Panc1 (cell line): ENCODE data around the gene TIPRL. TPM values are rescaled to one million over a fixed set of nuclear protein-coding genes. Genes with fewer than 3 reads are reported as not detected.
A peak's percentile ranks its signal among the peaks of the same experiment; 100 is the strongest.

Experiments
- ATAC-seq: fragments of 200-7000 bp; cut with Tn5 transposase; 2 replicates; pipeline ENCODE4 v1.9.1; 2020; ENCODE audit warnings: mild to moderate bottlenecking, moderate library complexity
- BruUV-seq: library from RNA; stranded (reverse); fragments of 400-500 nt; replicated peaks from 2 replicates; lab custom pipeline; 2021; lab: Mats Ljungman, UMichigan
- CTCF ChIA-PET: fragments of 300-600 bp; sonication (Branson Sonifier 250); formaldehyde crosslinking; loops from one replicate; lab custom pipeline; 2022; ENCODE audit warnings: antibody characterized with exemption; lab: Charles Lee
- POLR2A ChIA-PET: fragments of 300-600 bp; sonication (Branson Sonifier 250); formaldehyde crosslinking; loops from one replicate; lab custom pipeline; 2022; ENCODE audit warnings: antibody characterized with exemption; lab: Charles Lee
- DNase-seq: peaks from one replicate; pipeline ENCODE4 v3.0.0-alpha.2; 2010; ENCODE audit warnings: low read depth, low spot score
- H3K27ac ChIP-seq: 2 replicates; pipeline ENCODE4 v1.5.1; 2011; ENCODE audit warnings: mild to moderate bottlenecking, low read length, inconsistent platforms
- H3K27me3 ChIP-seq: fragments of 200-500 bp; sonication (Bioruptor generic); 2 replicates; pipeline ENCODE4 v1.6.0; 2014; ENCODE audit warnings: low read length, inconsistent platforms; ENCODE audit not compliant: control insufficient read depth, insufficient read depth
- H3K36me3 ChIP-seq: fragments of 200-500 bp; sonication (Bioruptor generic); 2 replicates; pipeline ENCODE4 v1.5.1; 2014; ENCODE audit warnings: inconsistent platforms, mild to moderate bottlenecking, low read length, moderate library complexity; ENCODE audit not compliant: control insufficient read depth, insufficient read depth
- H3K4me1 ChIP-seq: 2 replicates; pipeline ENCODE4 v1.5.1; 2011; ENCODE audit warnings: inconsistent platforms, mild to moderate bottlenecking, low read length, moderate library complexity; ENCODE audit not compliant: control insufficient read depth, insufficient read depth
- H3K4me3 ChIP-seq, 2 experiments: 2 replicates each; pipeline ENCODE4 v1.5.1; 2011 to 2012; ENCODE audit warnings: low read depth in 2 of 2, low read length in 2 of 2, mild to moderate bottlenecking in 2 of 2, inconsistent platforms in 1 of 2, moderate library complexity in 1 of 2
- H3K9me3 ChIP-seq: fragments of 200-500 bp; sonication (Bioruptor generic); 2 replicates; pipeline ENCODE4 v1.5.1; 2014; ENCODE audit warnings: low read depth, mild to moderate bottlenecking, inconsistent platforms, low read length, moderate library complexity; ENCODE audit not compliant: control insufficient read depth, insufficient read depth
- POLR2AphosphoS5 ChIP-seq: IDR thresholded peaks from 2 replicates; pipeline ENCODE4 v1.6.1; 2012; ENCODE audit warnings: mild to moderate bottlenecking, low read depth, low read length, moderate library complexity
- SIN3A ChIP-seq: IDR thresholded peaks from 2 replicates; pipeline ENCODE4 v1.6.1; 2012; ENCODE audit warnings: low read depth, mild to moderate bottlenecking, low read length, moderate library complexity, borderline replicate concordance; ENCODE audit not compliant: insufficient read depth
- TCF7L2 ChIP-seq: IDR thresholded peaks from 2 replicates; pipeline ENCODE4 v1.6.1; 2011; ENCODE audit warnings: mild to moderate bottlenecking, low read depth, low read length, inconsistent platforms
- in situ Hi-C: cut with HindIII; loops from 2 replicates; pipeline ENCODE4 v1.10.0; 2016; ENCODE audit warnings: low sequenced_read_pairs, low pct_unique_long_range_greater_than_20kb
- intact Hi-C: fragments of 100-400 bp; cut with micrococcal nuclease; formaldehyde crosslinking; loops from one replicate; pipeline ENCODE4 v1.10.0; 2022; ENCODE audit not compliant: unreplicated experiment
- total RNA-seq: library from RNA; stranded (reverse); gene quantifications from one replicate; pipeline ENCODE4 v1.2.1, GENCODE V29; 2021; ENCODE audit not compliant: unreplicated experiment
- TF ChIP-seq, protein P1 (sequence below): fragments of 450-650 bp; IDR thresholded peaks from 2 replicates; pipeline ENCODE4 v1.5.1; 2017; ENCODE audit warnings: mild to moderate bottlenecking
- TF ChIP-seq, protein P2 (sequence below), 2 experiments: IDR thresholded peaks; 2 replicates each; pipeline ENCODE4 v1.6.1; 2011 to 2012; ENCODE audit warnings: low read depth in 2 of 2, control low read depth in 1 of 2, low read length in 1 of 2, mild to moderate bottlenecking in 1 of 2, moderate library complexity in 1 of 2; ENCODE audit not compliant: insufficient read depth in 1 of 2

The TIPRL gene
- total RNA-seq, 1 experiment from 2014 or later, result 48.5 TPM

GRCh38 chr1:168235548-168235885, 56.8 kb downstream of the TIPRL start:
- Histone ChIP-seq H3K4me3 (no peak overlapping the region), H3K4me1 (no peaks in the 10 kb centered on the region), H3K27me3 (no peaks in the 10 kb centered on the region), H3K9me3 (no peaks in the 10 kb centered on the region), H3K36me3 (peaks cover 8% of the 10 kb centered on the region; the same call in 1 of the 2 replicates), H3K27ac (no peak overlapping the region)
- ChIA-PET CTCF (no interaction called here), POLR2A (no interaction called here)
- in situ Hi-C loops (no loop called here), intact Hi-C loops (no loop called here)
- TF ChIP-seq SIN3A, result no peak
- TF ChIP-seq, protein P1, sequence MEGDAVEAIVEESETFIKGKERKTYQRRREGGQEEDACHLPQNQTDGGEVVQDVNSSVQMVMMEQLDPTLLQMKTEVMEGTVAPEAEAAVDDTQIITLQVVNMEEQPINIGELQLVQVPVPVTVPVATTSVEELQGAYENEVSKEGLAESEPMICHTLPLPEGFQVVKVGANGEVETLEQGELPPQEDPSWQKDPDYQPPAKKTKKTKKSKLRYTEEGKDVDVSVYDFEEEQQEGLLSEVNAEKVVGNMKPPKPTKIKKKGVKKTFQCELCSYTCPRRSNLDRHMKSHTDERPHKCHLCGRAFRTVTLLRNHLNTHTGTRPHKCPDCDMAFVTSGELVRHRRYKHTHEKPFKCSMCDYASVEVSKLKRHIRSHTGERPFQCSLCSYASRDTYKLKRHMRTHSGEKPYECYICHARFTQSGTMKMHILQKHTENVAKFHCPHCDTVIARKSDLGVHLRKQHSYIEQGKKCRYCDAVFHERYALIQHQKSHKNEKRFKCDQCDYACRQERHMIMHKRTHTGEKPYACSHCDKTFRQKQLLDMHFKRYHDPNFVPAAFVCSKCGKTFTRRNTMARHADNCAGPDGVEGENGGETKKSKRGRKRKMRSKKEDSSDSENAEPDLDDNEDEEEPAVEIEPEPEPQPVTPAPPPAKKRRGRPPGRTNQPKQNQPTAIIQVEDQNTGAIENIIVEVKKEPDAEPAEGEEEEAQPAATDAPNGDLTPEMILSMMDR, result peak; percentile 30
- no TSS peak for BruUV-seq
- peak; percentile 23; the same call in 1 of the 2 replicates for ATAC-seq
- DNase-seq, result no peak

DNA sequence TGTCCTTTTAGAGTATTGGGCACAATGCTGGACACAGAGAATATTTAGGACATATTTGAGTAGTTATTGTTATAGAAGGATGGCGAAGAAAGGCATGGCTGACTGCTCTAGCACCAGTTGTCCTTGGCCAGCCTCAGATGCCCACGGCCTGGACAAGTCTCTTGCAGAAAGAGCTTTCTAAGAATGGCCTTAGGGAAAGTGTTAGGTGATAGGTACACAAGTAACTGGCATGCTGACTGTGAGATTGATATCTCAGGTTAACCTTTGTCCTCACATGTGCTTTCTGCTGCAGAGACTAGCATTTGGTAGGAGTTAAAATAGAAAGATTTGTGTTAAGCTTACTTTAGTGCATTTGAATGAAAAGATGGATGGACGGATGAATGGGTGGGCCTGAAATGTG, 57.2 kb downstream of the TIPRL start:
- peaks cover 8% of the 10 kb centered on the region; the same call in 1 of the 2 replicates for H3K36me3 ChIP-seq
- in situ Hi-C loops, result no loop called here
- H3K4me3 ChIP-seq, result no peak overlapping the region
- no peak for DNase-seq
- no TSS peak for BruUV-seq
- H3K27me3 ChIP-seq, result no peaks in the 10 kb centered on the region
- TF ChIP-seq, protein P2, sequence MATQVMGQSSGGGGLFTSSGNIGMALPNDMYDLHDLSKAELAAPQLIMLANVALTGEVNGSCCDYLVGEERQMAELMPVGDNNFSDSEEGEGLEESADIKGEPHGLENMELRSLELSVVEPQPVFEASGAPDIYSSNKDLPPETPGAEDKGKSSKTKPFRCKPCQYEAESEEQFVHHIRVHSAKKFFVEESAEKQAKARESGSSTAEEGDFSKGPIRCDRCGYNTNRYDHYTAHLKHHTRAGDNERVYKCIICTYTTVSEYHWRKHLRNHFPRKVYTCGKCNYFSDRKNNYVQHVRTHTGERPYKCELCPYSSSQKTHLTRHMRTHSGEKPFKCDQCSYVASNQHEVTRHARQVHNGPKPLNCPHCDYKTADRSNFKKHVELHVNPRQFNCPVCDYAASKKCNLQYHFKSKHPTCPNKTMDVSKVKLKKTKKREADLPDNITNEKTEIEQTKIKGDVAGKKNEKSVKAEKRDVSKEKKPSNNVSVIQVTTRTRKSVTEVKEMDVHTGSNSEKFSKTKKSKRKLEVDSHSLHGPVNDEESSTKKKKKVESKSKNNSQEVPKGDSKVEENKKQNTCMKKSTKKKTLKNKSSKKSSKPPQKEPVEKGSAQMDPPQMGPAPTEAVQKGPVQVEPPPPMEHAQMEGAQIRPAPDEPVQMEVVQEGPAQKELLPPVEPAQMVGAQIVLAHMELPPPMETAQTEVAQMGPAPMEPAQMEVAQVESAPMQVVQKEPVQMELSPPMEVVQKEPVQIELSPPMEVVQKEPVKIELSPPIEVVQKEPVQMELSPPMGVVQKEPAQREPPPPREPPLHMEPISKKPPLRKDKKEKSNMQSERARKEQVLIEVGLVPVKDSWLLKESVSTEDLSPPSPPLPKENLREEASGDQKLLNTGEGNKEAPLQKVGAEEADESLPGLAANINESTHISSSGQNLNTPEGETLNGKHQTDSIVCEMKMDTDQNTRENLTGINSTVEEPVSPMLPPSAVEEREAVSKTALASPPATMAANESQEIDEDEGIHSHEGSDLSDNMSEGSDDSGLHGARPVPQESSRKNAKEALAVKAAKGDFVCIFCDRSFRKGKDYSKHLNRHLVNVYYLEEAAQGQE (IDR thresholded peaks at IDR 0.05; ENCODE audit: insufficient read depth in 1 of 2, low read depth in 2 of 2, low read length in 1 of 2), result no peak
- TF ChIP-seq POLR2AphosphoS5, result no peak
- TF ChIP-seq, protein P1, result no peak
- TF ChIP-seq SIN3A, result no peak
- TF ChIP-seq TCF7L2, result no peak
- H3K27ac ChIP-seq, result no peak overlapping the region
- intact Hi-C loops, result no loop called here
- CTCF ChIA-PET, result no interaction called here
- ATAC-seq, result no peak
- H3K4me1 ChIP-seq, result no peaks in the 10 kb centered on the region
- H3K9me3 ChIP-seq, result no peaks in the 10 kb centered on the region
- POLR2A ChIA-PET, result no interaction called here
